ENCODE data around the gene CACNA2D2.

The CACNA2D2 gene

DNA sequence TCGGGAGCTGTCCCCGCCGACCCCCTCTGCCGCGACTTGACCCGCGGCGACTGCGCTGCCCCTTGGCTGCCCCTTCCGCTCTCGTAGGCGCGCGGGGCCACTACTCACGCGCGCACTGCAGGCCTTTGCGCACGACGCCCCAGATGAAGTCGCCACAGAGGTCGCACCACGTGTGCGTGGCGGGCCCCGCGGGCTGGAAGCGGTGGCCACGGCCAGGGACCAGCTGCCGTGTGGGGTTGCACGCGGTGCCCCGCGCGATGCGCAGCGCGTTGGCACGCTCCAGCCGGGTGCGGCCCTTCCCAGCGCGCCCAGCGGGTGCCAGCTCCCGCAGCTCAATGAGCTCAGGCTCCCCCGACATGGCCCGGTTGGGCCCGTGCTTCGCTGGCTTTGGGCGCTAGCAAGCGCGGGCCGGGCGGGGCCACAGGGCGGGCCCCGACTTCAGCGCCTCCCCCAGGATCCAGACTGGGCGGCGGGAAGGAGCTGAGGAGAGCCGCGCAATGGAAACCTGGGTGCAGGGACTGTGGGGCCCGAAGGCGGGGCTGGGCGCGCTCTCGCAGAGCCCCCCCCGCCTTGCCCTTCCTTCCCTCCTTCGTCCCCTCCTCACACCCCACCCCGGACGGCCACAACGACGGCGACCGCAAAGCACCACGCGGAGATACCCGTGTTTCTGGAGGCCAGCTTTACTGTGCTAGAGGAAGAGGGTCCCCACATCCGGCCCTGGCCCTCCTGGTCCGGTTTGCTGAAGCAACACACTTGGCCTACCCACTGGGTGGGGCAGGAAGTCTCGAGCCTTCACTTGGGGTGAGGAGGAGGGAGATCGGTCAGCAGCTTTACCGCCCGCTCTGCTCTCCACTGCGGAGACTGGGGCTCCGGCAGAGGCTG, 162.7 kb downstream of the CACNA2D2 start, which contains the start of gene RASSF1:
Gene RASSF1, minus strand, starts transcription at position 389 of the 882 bp plus-strand sequence. Its CDS starts 31 bp downstream, at position 358.
- DNase-seq, result peak; percentile 65

GRCh38 chr3:50340147-50340447, 163.3 kb downstream of the CACNA2D2 start:
- DNase-seq, result no peak

DNA sequence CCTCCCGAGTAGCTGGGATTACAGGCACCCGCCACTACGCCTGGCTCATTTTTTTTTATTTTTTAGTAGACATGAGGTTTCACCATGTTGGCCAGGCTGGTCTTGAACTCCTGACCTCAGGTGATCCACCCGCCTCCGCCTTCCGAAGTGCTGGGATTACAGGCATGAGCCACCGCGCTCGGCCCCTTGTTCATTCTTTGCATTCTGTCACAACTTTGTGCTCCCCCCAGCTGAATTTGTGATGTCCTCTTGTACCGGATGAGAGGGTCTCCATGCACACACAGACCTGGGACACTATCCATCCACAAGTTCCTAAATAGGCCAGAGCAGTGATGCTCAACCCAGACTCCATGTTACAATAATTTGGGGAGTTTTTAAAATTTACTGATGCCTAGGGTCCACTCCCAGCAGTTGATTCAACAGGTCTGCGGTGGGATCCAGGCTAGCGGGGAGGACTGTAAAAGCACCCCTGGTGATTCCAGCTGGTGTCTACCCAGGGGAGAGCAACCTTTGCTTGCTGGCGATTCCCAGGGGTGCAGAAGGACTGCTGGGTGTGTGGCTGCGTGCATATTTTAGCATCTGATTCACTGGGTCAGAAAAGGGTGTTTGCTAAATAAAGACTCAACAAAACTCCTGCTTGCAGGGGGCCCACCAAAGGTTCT, 163.8 kb downstream of the CACNA2D2 start:
- DNase-seq, result no peak

DNA sequence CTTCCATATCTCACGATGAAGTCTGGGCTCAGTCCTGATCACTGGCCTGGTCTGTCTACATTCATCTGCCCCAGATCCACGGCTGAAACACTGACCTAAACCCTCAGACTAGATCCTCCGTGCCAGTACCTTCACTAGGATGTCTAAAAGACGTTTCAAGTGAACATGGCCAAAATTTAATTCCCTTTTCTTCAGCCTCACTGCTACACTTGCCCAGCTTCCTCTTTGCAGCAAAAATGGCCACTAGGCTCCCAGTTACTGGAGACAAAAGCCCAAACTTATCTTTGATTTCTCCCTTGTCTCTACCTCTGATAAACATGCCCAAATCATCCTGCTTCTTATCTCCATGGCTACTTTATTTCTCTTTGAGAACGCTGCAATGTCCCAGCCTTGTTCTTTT, 164.5 kb downstream of the CACNA2D2 start:
- no peak for DNase-seq

GRCh38 chr3:50337175-50337861, 166.1 kb downstream of the CACNA2D2 start:
- peak; percentile 96 for DNase-seq

GRCh38 chr3:50336452-50337174, 166.8 kb downstream of the CACNA2D2 start:
- no peak for DNase-seq

- DNase-seq, result no peak
Observed at GRCh38 chr3:50334339-50335075, 168.9 kb downstream of the CACNA2D2 start.

- no peak for DNase-seq
Observed at GRCh38 chr3:50333744-50334328, 169.6 kb downstream of the CACNA2D2 start.

DNA sequence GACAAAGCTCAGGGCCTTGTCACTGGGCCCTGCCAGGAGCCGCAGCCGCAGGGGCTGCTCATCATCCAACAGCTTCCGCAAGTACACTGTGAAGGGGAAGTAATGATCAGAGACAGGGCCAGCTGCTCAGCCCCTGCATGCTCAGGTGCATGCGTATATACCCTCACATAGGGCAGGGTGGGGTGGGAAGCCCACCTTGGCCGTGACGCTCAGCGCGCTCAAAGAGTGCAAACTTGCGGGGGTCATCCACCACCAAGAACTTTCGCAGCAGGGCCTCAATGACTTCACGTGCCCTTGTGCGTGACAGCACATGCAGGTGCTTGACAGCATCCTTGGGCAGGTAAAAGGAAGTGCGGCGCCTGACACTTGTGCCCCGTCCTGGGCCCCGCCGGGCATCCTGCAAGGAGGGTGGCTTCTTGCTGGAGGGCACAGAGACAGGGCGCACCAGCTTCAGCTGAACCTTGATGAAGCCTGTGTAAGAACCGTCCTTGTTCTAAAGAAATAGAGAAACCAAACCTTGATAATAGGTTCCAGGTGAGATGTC, 172.0 kb downstream of the CACNA2D2 start:
- DNase-seq, result no peak

DNA sequence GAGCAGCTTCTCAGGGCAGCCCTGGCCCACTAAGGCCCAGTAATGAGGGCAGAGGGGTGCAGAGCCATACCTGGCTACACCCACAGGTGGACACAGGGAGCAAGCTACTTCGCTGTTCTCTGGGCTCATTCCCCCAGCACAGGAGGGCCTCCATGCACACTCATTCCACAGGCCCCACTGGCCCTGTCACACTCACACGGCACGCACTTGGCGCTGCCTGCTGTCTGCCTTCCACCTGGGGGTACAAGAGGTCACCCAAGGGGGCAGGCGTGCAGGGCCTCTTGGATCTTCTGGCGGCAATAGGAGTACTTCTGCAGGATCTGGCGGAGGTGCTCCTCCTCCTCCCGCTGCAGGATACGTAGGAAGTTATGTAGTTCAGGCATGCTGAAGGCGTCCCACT, 173.1 kb downstream of the CACNA2D2 start:
- no peak for DNase-seq

- peak; percentile 95 for DNase-seq
Observed at GRCh38 chr3:50327943-50328691, 175.3 kb downstream of the CACNA2D2 start, which contains the start of gene TUSC2. Gene TUSC2 (minus strand): TSS chr3:50328223. CDS start chr3:50328099, 124 bp downstream.

GRCh38 chr3:50327129-50327528, 176.3 kb downstream of the CACNA2D2 start:
- no peak for DNase-seq

DNA sequence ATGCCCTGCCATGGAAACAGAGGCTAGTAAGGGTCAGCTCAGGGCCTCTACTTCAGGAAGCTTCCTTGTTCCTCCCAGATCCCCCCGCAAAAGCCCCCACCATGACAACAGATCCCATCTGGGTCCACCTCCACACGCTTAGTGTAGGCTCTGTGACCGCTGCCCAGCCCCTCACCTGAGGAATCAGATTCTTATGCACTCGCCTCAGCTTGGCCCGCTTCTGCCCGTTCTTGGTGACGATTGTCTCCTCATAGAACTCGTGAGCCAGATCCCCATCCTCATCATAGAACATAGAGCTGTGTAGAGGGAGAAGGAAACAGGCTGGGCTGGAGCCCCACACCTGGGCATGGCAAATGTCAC, 177.3 kb downstream of the CACNA2D2 start:
- DNase-seq, result no peak

DNA sequence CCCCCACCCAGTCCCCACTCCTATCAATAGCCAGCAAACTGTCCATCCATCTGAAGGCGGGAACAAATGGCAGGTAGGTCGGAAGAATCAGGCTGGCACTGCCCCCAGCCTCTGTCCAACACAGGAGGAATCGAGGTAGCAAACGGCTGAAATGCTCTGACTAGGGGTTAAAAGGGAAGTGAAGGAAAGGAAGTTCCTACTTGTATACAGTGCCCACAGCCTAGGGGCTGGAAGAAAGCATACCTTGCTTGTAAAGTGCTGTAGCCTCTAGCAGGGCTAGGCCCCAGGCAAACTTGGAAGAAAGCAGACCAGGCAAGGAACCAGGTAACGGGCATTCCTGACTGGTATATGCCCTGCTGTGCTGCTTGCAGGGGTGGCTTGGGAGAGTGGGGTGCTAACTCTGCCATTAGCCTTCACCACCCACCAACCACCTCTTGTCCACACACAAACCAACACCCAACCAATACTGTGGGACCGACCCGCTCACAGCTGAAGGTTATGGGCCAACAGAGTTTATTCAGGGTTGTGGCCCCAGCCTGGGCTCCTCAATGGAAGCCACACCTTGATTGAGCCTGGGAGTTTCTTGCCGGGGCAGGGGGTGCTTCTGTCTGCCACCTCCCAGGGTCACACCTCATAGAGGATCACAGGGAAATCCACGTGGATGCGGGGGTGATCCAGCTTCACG, 177.8 kb downstream of the CACNA2D2 start:
- no peak for DNase-seq

- no peak for DNase-seq
Observed at GRCh38 chr3:50325113-50325480, 178.3 kb downstream of the CACNA2D2 start.

DNA sequence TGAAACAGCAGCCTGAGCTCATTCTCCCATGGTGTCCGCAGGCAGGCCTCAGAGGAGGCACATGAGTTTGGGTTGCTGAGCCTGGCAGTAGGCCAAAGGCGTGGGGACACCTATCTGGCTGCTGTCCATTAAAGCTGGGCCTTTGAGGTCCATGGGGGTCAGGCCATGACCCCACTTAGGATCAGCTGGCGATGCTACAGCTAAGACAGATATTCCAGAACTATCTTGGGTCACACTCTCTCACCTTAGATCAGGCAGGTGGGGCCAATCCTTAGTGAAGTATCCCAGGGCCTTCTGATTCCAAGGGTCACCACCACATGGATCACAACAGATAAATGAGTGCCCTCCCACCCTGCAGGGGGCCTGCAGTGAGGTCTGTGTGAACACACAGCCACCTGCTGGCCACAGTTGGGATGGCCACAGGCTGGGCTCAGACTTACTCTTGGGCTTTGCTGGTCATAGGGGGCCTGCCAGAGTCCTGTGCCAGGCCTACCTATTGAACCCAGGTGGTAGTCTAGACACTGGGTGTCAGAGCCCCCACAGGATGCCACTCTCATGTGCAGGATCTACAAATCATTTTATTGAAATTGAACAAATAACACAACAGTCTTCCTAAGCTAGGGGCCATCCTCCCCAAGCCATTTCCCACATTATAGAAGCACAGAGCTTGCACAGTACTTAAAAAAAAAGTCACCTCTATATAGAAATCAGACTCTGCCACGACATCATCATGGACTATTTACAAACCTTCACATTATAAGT, 178.9 kb downstream of the CACNA2D2 start:
- peak; percentile 71 for DNase-seq

- DNase-seq, result no peak
Observed at GRCh38 chr3:50323614-50324199, 179.7 kb downstream of the CACNA2D2 start.

DNA sequence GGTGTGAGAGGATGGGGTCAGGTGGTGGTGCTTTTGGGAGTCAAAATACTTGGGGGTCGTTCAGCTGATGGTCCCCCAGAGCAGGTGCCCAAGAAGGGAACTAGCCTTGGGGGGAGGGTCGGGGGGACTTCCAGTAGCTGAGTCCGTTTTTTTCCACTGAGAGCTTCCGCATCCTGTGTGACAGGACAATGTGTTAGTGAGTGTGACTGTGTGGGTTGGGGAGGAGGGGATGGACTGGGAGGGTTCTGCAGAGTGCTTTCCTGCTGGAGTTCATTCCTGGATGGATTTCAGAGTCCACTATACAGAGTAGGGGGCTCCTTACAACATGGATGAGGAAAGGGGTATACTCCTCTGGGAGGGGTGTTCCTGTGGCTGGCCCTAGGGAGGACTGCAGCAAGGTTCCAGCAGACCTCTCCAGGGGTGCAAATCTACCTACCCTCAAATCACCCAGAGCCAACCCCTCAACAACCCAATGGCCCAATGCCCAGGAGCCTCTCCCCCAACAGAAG, 180.3 kb downstream of the CACNA2D2 start:
- no peak for DNase-seq
